ENCODE results near the gene SPATA45.

The SPATA45 gene

DNA sequence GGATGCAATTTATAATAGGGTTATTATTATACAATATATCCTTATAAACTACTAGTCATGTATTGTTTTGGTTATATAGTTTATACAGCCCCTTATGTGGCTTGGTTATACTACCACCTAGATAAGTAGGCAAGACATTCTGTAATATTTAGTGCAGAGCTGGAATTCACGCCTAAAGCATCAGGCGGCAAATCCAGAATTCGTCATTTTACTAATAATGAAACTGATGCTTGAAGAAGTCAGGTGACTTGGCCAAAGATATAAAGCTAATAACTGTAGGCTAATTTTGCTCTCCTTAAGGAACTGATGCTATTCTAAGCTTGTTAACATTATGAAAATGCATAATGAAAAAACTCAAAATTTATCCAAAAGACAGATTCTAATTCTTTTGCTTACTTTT is 66.7 kb downstream of the SPATA45 start:
- no peak for DNase-seq (ENCODE audit: low spot score)

Data from ecto neural progenitor cell (in vitro differentiated cells).